Hepatocyte (in vitro differentiated cells): ENCODE results near the gene VPS13D. TPM values are rescaled to one million over a fixed set of nuclear protein-coding genes. Genes with fewer than 3 reads are reported as not detected.
A peak's percentile ranks its signal among the peaks of the same experiment; 100 is the strongest.

ENCODE experiments used
- DNase-seq: peaks from one replicate; pipeline ENCODE4 v3.0.0-alpha.2; 2016; ENCODE audit warnings: low spot score
- H2AFZ ChIP-seq: fragments of 200-600 bp; sonication (generic); 2 replicates; pipeline ENCODE4 v1.6.0; 2016; ENCODE audit warnings: antibody characterized with exemption, mild to moderate bottlenecking
- H3K27ac ChIP-seq: fragments of 200-600 bp; sonication (generic); 2 replicates; pipeline ENCODE4 v1.5.1; 2016; ENCODE audit warnings: mild to moderate bottlenecking
- H3K27me3 ChIP-seq: fragments of 200-600 bp; sonication (generic); 2 replicates; pipeline ENCODE4 v1.6.1; 2016
- H3K36me3 ChIP-seq: fragments of 200-600 bp; sonication (generic); replicated peaks from 2 replicates; pipeline ENCODE4 v1.5.1; 2016; ENCODE audit warnings: low read depth; ENCODE audit not compliant: insufficient read depth
- H3K4me1 ChIP-seq: fragments of 200-600 bp; sonication (generic); 2 replicates; pipeline ENCODE4 v1.5.1; 2016; ENCODE audit warnings: mild to moderate bottlenecking, moderate library complexity; ENCODE audit not compliant: insufficient read depth
- H3K4me2 ChIP-seq: fragments of 200-600 bp; sonication (generic); 2 replicates; pipeline ENCODE4 v1.6.0; 2016
- H3K4me3 ChIP-seq: fragments of 200-600 bp; sonication (generic); 2 replicates; pipeline ENCODE4 v1.5.1; 2016; ENCODE audit warnings: mild to moderate bottlenecking
- H3K79me2 ChIP-seq: fragments of 200-600 bp; sonication (generic); 2 replicates; pipeline ENCODE4 v1.6.0; 2017; ENCODE audit warnings: mild to moderate bottlenecking
- H3K9me2 ChIP-seq: fragments of 200-600 bp; sonication (generic); replicated peaks from 2 replicates; pipeline ENCODE4 v1.6.0; 2017; ENCODE audit warnings: mild to moderate bottlenecking; ENCODE audit not compliant: insufficient read depth
- H3K9me3 ChIP-seq: fragments of 200-600 bp; sonication (generic); 2 replicates; pipeline ENCODE4 v1.5.1; 2016; ENCODE audit warnings: low read depth, mild to moderate bottlenecking
- H4K20me1 ChIP-seq: fragments of 200-600 bp; sonication (generic); 2 replicates; pipeline ENCODE4 v1.6.0; 2016; ENCODE audit warnings: mild to moderate bottlenecking; ENCODE audit not compliant: insufficient read depth, poor library complexity, severe bottlenecking
- CTCF ChIP-seq: fragments of 200-600 bp; sonication (generic); IDR thresholded peaks from 2 replicates; pipeline ENCODE4 v1.5.1; 2016; ENCODE audit warnings: antibody characterized with exemption, mild to moderate bottlenecking; ENCODE audit not compliant: poor library complexity
- EZH2 ChIP-seq: fragments of 200-600 bp; sonication (generic); IDR thresholded peaks from 2 replicates; pipeline ENCODE4 v1.6.1; 2016; ENCODE audit warnings: antibody characterized with exemption, mild to moderate bottlenecking, borderline replicate concordance
- EZH2phosphoT487 ChIP-seq: fragments of 200-600 bp; sonication (generic); IDR thresholded peaks from one replicate; pipeline ENCODE4 v1.6.1; 2018; ENCODE audit warnings: antibody characterized with exemption, mild to moderate bottlenecking, low read depth, moderate library complexity; ENCODE audit not compliant: unreplicated experiment, severe bottlenecking
- WGBS: methylation state at CpG from one replicate; pipeline ENCODE4 v1.1.6; 2016; ENCODE audit warnings: low lambda C conversion rate; ENCODE audit errors: missing lambda C conversion rate; 5-methylcytosine and 5-hydroxymethylcytosine counted together
- polyA plus RNA-seq: library from polyadenylated mRNA; unstranded; fragments of >200 nt; fragmentation: Nextera tagmentation; extraction: Ambion mirVana; gene quantifications from 2 replicates; pipeline ENCODE4 v1.2.1, GENCODE V29; 2016
- total RNA-seq: library from RNA; depleted of rRNA; stranded (reverse); fragments of >200 nt; gene quantifications from 2 replicates; pipeline ENCODE4 v1.2.3, GENCODE V29; 2014

The VPS13D gene
- total and polyA plus RNA-seq, 2 experiments from 2014 or later, result 7.3 to 32.2 TPM

GRCh38 chr1:12194666-12195216 lies 35.1 kb upstream of the VPS13D start:
- DNase-seq, result no peak
- Histone ChIP-seq H3K4me3 (no peak overlapping the region), H2AFZ (no peak overlapping the region), H3K36me3 (no peaks in the 10 kb centered on the region), H3K4me1 (no peaks in the 10 kb centered on the region), H4K20me1 (no peaks in the 10 kb centered on the region), H3K27ac (no peak overlapping the region), H3K27me3 (no peaks in the 10 kb centered on the region), H3K9me2 (no peaks in the 10 kb centered on the region), H3K9me3 (no peaks in the 10 kb centered on the region), H3K4me2 (no peak overlapping the region), H3K79me2 (no peaks in the 10 kb centered on the region)
- TF ChIP-seq EZH2phosphoT487 (no peak), EZH2 (no peak), CTCF (no peak)
- whole genome bisulfite sequencing, result 92% methylated on average over 14 of the region's 14 CpGs

- WGBS, result 63% methylated on average over 3 of the region's 3 CpGs
- Histone ChIP-seq H3K4me2 (no peak overlapping the region), H3K36me3 (no peaks in the 10 kb centered on the region), H3K4me1 (no peaks in the 10 kb centered on the region), H2AFZ (no peak overlapping the region), H3K4me3 (no peak overlapping the region), H4K20me1 (no peaks in the 10 kb centered on the region), H3K27me3 (no peaks in the 10 kb centered on the region), H3K27ac (no peak overlapping the region), H3K79me2 (no peaks in the 10 kb centered on the region), H3K9me3 (no peaks in the 10 kb centered on the region), H3K9me2 (no peaks in the 10 kb centered on the region)
- TF ChIP-seq EZH2, result no peak
- no peak for TF ChIP-seq CTCF
- TF ChIP-seq EZH2phosphoT487, result no peak
- no peak for DNase-seq
Observed at GRCh38 chr1:12195416-12195815, 34.4 kb upstream of the VPS13D start.

- H4K20me1 ChIP-seq, result no peaks in the 10 kb centered on the region
- H2AFZ ChIP-seq, result no peak overlapping the region
- DNase-seq, result peak; percentile 35
- H3K9me3 ChIP-seq, result no peaks in the 10 kb centered on the region
- no peaks in the 10 kb centered on the region for H3K27me3 ChIP-seq
- no peak overlapping the region for H3K4me2 ChIP-seq
- no peaks in the 10 kb centered on the region for H3K36me3 ChIP-seq
- no peak overlapping the region for H3K27ac ChIP-seq
- no peaks in the 10 kb centered on the region for H3K4me1 ChIP-seq
- H3K79me2 ChIP-seq, result no peaks in the 10 kb centered on the region
- 46% methylated on average over 20 of the region's 20 CpGs for WGBS
- H3K4me3 ChIP-seq, result no peak overlapping the region
- no peaks in the 10 kb centered on the region for H3K9me2 ChIP-seq
- TF ChIP-seq CTCF (peak; percentile 19), EZH2 (no peak), EZH2phosphoT487 (no peak)
Observed at GRCh38 chr1:12196641-12197482, 33.0 kb upstream of the VPS13D start.
